NCI-H446 (cell line): ENCODE measurements around the gene POLR3G.

ENCODE experiments used
- DNase-seq, 2 experiments: peaks; one replicate each; lab custom pipeline; 2025; lab: John Stamatoyannopoulos, UW

Gene POLR3G

GRCh38 chr5:90551376-90551775, 76.7 kb downstream of the POLR3G start:
- DNase-seq, result no peak

- no peak for DNase-seq
Observed at GRCh38 chr5:90553711-90554110, 79.0 kb downstream of the POLR3G start.

GRCh38 chr5:90554358-90555006, 79.8 kb downstream of the POLR3G start:
- no peak for DNase-seq

GRCh38 chr5:90555666-90556065, 81.0 kb downstream of the POLR3G start:
- DNase-seq, result no peak

GRCh38 chr5:90557391-90557790, 82.7 kb downstream of the POLR3G start:
- DNase-seq, result no peak

- no peak for DNase-seq
Observed at GRCh38 chr5:90557871-90558270, 83.2 kb downstream of the POLR3G start.

GRCh38 chr5:90558344-90559192, 83.9 kb downstream of the POLR3G start, which contains the start of gene ADGRV1:
Gene ADGRV1 (plus strand): TSS chr5:90558797. CDS start chr5:90558896, 99 bp downstream.
- peak; percentile 52 to 93 for DNase-seq

- DNase-seq, result no peak
Observed at GRCh38 chr5:90560771-90561170, 86.1 kb downstream of the POLR3G start.

GRCh38 chr5:90561766-90562165, 87.1 kb downstream of the POLR3G start:
- no peak for DNase-seq

GRCh38 chr5:90562341-90562740, 87.7 kb downstream of the POLR3G start:
- peak in 1 of 2 experiments; percentile 32 for DNase-seq

GRCh38 chr5:90563108-90563507, 88.4 kb downstream of the POLR3G start:
- DNase-seq, result peak; percentile 5 to 53
